GM18868 (cell line): ENCODE data around the gene MTX1.
"Not testable (repeated sequence)": the region's sequence is repeated elsewhere in the genome, so short reads cannot be mapped to it uniquely, and the experiment has no call there.

ENCODE experiments used
- ATAC-seq: cut with Tn5 transposase; IDR thresholded peaks from one replicate; pipeline ENCODE4 v1.9.1; 2021; ENCODE audit warnings: mild to moderate bottlenecking, moderate library complexity; ENCODE audit not compliant: unreplicated experiment

MTX1 gene

GRCh38 chr1:155186794-155187455 is 21.6 kb upstream of the MTX1 start:
- ATAC-seq, result no peak

- no peak for ATAC-seq
Measured at GRCh38 chr1:155187456-155187891, 21.0 kb upstream of the MTX1 start.

- no peak for ATAC-seq
Measured at GRCh38 chr1:155188268-155188667, 20.2 kb upstream of the MTX1 start.

- not testable (repeated sequence) for ATAC-seq
Measured at GRCh38 chr1:155189926-155190325, 18.6 kb upstream of the MTX1 start.

- no peak for ATAC-seq
Measured at GRCh38 chr1:155191904-155192303, 16.6 kb upstream of the MTX1 start.

- no peak for ATAC-seq
Measured at GRCh38 chr1:155192346-155193274, 15.9 kb upstream of the MTX1 start.

- ATAC-seq, result peak; percentile 50
Measured at GRCh38 chr1:155193275-155193990, 15.1 kb upstream of the MTX1 start.

- not testable (repeated sequence) for ATAC-seq
Measured at GRCh38 chr1:155193991-155194240, 14.6 kb upstream of the MTX1 start.

GRCh38 chr1:155195201-155196102 is 13.0 kb upstream of the MTX1 start:
- no peak for ATAC-seq

- no peak for ATAC-seq
Measured at GRCh38 chr1:155196103-155196892, 12.2 kb upstream of the MTX1 start.

GRCh38 chr1:155196893-155197638 is 11.4 kb upstream of the MTX1 start:
- no peak for ATAC-seq

- no peak for ATAC-seq
Measured at GRCh38 chr1:155197901-155198546, 10.5 kb upstream of the MTX1 start.

- no peak for ATAC-seq
Measured at GRCh38 chr1:155198547-155198906, 10.0 kb upstream of the MTX1 start.

GRCh38 chr1:155199792-155200191 is 8.7 kb upstream of the MTX1 start:
- ATAC-seq, result no peak

- ATAC-seq, result no peak
Measured at GRCh38 chr1:155200920-155201319, 7.6 kb upstream of the MTX1 start.

- no peak for ATAC-seq
Measured at GRCh38 chr1:155202198-155202597, 6.3 kb upstream of the MTX1 start.

GRCh38 chr1:155202731-155203515 is 5.6 kb upstream of the MTX1 start:
- ATAC-seq, result no peak

- no peak for ATAC-seq
Measured at GRCh38 chr1:155205035-155205434, 3.5 kb upstream of the MTX1 start.
